Body of pancreas (tissue), 4 donors: Measurements from ENCODE around the gene THBS2. TPM values are rescaled to one million over a fixed set of nuclear protein-coding genes. Genes with fewer than 3 reads are reported as not detected.
A peak's percentile ranks its signal among the peaks of the same experiment; 100 is the strongest.

Source experiments
- ATAC-seq: fragments of 150-250 bp; one replicate; pipeline ENCODE4 v1.9.1; 2016
- DNase-seq, 4 donors: peaks; one replicate each; pipeline ENCODE4 v3.0.0-alpha.2; 2019
- H3K27ac ChIP-seq, 4 donors: fragments of 200-600 bp; sonication (generic); 1 replicate in 3 of 4; 2 replicates in 1 of 4; pipeline versions ENCODE4 v1.5.1 to v1.6.1; 2016 to 2019; ENCODE audit warnings: mild to moderate bottlenecking in 1 of 4, mixed read lengths in 1 of 4, moderate library complexity in 1 of 4
- H3K27me3 ChIP-seq, 2 donors: fragments of 200-600 bp; sonication (generic); one replicate each; pipeline ENCODE4 v1.6.0; 2016; ENCODE audit warnings: mild to moderate bottlenecking in 1 of 2
- H3K36me3 ChIP-seq, 2 donors: fragments of 200-600 bp; sonication (generic); replicated peaks in 1 of 2; 2 replicates each; pipeline ENCODE4 v1.5.1; 2016; ENCODE audit warnings: low read depth in 2 of 2; ENCODE audit not compliant: insufficient read depth in 1 of 2
- H3K4me1 ChIP-seq: fragments of 200-600 bp; sonication (generic); one replicate; pipeline ENCODE4 v1.6.0; 2016
- H3K4me3 ChIP-seq, 2 donors: fragments of 200-600 bp; sonication (generic); 1 replicate in 1 of 2; 2 replicates in 1 of 2; pipeline ENCODE4 v1.5.1; 2016 to 2019
- H3K9me3 ChIP-seq, 3 donors: fragments of 200-600 bp; sonication (generic); 1 replicate in 2 of 3; 2 replicates in 1 of 3; pipeline ENCODE4 v1.5.1; 2016
- POLR2A ChIP-seq, 3 donors: fragments of 450-650 bp; IDR thresholded peaks; one replicate each; pipeline ENCODE4 v1.6.1; 2016; ENCODE audit warnings: antibody characterized with exemption in 3 of 3, mild to moderate bottlenecking in 2 of 3
- WGBS, 2 donors: methylation state at CpG; one replicate each; pipeline ENCODE4 v1.1.5; 2017; 5-methylcytosine and 5-hydroxymethylcytosine counted together
- intact Hi-C: fragments of 100-400 bp; cut with DNase I; formaldehyde crosslinking; loops from one replicate; pipeline ENCODE4 v1.15.1; 2023
- total RNA-seq, 2 donors: library from RNA; depleted of rRNA; stranded (reverse); fragments of >200 nt; gene quantifications; one replicate each; pipeline ENCODE4 v1.1.0, GENCODE V29; 2016
- TF ChIP-seq, protein P1 (sequence below), 7 experiments: fragments of 450-650 bp in 4 of 7; fragments of 200-600 bp in 3 of 7; sonication (generic) in 3 of 7; IDR thresholded peaks; one replicate each; pipeline ENCODE4 v1.5.1; 2016 to 2019; ENCODE audit warnings: antibody characterized with exemption in 7 of 7

THBS2 gene
- total RNA-seq, 2 donors from 2014 or later = 8.9 to 9.6 TPM

DNA sequence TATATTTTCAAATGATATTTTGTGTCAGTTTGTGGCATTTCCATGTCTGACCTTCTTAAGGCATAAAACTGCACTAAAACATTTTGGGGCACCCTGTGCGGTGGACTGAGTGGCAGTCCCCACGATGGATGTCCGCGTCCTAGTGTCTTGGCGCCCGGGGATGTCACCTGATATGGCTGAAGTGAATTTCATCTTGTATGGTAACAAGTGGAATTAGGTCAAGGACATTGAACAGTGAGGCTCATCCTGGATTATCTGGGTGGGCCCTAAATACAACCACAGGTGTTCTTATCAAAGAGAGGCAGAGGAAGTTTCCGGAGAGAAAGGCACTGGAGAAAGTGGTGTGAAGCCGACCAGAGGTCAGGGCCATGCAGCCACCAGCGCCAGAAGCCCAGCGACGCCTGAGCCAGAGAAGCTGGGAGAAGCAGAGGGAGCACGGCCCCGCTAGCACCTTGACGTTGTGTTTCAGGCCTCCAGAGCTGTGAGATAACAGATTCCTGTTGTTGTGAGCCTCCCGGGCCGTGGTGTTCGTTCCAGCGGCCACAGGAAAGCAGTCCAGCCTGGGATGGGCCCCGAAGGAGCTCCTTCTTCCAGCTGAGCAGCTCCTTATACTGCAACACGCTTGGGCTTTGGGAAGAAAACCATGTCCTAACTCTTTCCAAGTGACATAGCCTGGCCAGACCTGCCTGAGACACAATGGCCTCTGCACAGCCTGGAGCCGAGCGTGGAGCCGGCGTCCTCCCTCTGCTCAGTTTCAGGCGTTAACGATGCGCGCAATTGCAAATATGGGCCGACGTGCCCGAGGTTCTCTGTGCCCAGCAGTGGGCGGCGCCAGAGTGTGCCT, 22.5 kb downstream of the THBS2 start:
- Histone ChIP-seq H3K27me3 (no peaks in the 10 kb centered on the region), H3K36me3 (no peaks in the 10 kb centered on the region), H3K4me3 (no peak overlapping the region), H3K9me3 (no peaks in the 10 kb centered on the region), H3K4me1 (no peaks in the 10 kb centered on the region), H3K27ac (no peak overlapping the region)
- DNase-seq = no peak
- ATAC-seq = no peak
- intact Hi-C loops = no loop called here
- TF ChIP-seq POLR2A (IDR thresholded peaks at IDR 0.05) = no peak
- TF ChIP-seq, protein P1, sequence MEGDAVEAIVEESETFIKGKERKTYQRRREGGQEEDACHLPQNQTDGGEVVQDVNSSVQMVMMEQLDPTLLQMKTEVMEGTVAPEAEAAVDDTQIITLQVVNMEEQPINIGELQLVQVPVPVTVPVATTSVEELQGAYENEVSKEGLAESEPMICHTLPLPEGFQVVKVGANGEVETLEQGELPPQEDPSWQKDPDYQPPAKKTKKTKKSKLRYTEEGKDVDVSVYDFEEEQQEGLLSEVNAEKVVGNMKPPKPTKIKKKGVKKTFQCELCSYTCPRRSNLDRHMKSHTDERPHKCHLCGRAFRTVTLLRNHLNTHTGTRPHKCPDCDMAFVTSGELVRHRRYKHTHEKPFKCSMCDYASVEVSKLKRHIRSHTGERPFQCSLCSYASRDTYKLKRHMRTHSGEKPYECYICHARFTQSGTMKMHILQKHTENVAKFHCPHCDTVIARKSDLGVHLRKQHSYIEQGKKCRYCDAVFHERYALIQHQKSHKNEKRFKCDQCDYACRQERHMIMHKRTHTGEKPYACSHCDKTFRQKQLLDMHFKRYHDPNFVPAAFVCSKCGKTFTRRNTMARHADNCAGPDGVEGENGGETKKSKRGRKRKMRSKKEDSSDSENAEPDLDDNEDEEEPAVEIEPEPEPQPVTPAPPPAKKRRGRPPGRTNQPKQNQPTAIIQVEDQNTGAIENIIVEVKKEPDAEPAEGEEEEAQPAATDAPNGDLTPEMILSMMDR (IDR thresholded peaks at IDR 0.05) = no peak
- 81 to 82% methylated on average over 25 to 33 of the region's 33 CpGs for WGBS, 2 donors

- WGBS, 2 donors = 60 to 68% methylated on average over 9 of the region's 9 CpGs
- intact Hi-C loops = no loop called here
- no peak overlapping the region for H3K4me3 ChIP-seq
- H3K27ac ChIP-seq = no peak overlapping the region
- DNase-seq (no peak), ATAC-seq (no peak)
- H3K36me3 ChIP-seq = no peaks in the 10 kb centered on the region
- TF ChIP-seq POLR2A (IDR thresholded peaks at IDR 0.05) = no peak
- TF ChIP-seq, protein P1 (IDR thresholded peaks at IDR 0.05) = no peak
- H3K27me3 ChIP-seq = no peaks in the 10 kb centered on the region
- H3K4me1 ChIP-seq = no peaks in the 10 kb centered on the region
- H3K9me3 ChIP-seq = no peaks in the 10 kb centered on the region
These were observed 23.4 kb downstream of the THBS2 start for GRCh38 chr6:169230322-169230665.

GRCh38 chr6:169229615-169230321, 23.9 kb downstream of the THBS2 start:
- H3K27me3 ChIP-seq = no peaks in the 10 kb centered on the region
- peak overlapping the region in 1 of 4 donors; percentile 32 for H3K27ac ChIP-seq
- intact Hi-C loops = no loop called here
- H3K4me1 ChIP-seq = no peaks in the 10 kb centered on the region
- whole genome bisulfite sequencing, 2 donors = 25 to 29% methylated on average over 13 of the region's 13 CpGs
- DNase-seq (no peak), ATAC-seq (no peak)
- H3K4me3 ChIP-seq = no peak overlapping the region
- no peaks in the 10 kb centered on the region for H3K9me3 ChIP-seq
- TF ChIP-seq POLR2A (IDR thresholded peaks at IDR 0.05) = no peak
- TF ChIP-seq, protein P1 (IDR thresholded peaks at IDR 0.05) = no peak
- no peaks in the 10 kb centered on the region for H3K36me3 ChIP-seq

DNA sequence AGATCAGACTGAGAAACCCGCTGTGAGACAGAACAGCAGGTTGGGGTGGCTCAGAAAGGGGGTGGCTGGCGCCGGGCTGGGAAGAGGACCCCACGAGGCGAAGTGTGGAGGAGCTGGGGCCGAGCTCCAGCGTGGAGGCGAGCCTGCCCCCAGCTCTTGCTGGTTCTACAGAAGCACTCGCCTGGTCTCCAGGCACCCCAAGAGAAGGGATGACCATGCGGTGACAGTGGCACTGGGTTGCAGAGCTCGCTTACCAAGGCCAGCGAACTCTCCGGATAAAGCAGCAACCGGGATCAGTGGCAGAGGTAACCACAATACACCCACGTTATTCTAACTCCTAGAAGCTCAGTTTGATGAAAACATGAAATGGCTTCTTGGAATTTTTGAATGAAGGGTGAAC, 26.5 kb downstream of the THBS2 start:
- Histone ChIP-seq H3K4me3 (no peak overlapping the region), H3K9me3 (no peaks in the 10 kb centered on the region), H3K27ac (no peak overlapping the region), H3K4me1 (no peaks in the 10 kb centered on the region), H3K27me3 (no peaks in the 10 kb centered on the region), H3K36me3 (no peaks in the 10 kb centered on the region)
- ATAC-seq (no peak), DNase-seq (no peak)
- intact Hi-C loops = no loop called here
- WGBS, 2 donors = 78 to 83% methylated on average over 15 of the region's 15 CpGs
- TF ChIP-seq, protein P1 (IDR thresholded peaks at IDR 0.05) = no peak
- TF ChIP-seq POLR2A (IDR thresholded peaks at IDR 0.05) = no peak
